ENCODE results near the gene ARHGAP15.

The ARHGAP15 gene

GRCh38 chr2:143482316-143482715 is 353.1 kb downstream of the ARHGAP15 start:
- DNase-seq (ENCODE audit: low read depth) = no peak

DNA sequence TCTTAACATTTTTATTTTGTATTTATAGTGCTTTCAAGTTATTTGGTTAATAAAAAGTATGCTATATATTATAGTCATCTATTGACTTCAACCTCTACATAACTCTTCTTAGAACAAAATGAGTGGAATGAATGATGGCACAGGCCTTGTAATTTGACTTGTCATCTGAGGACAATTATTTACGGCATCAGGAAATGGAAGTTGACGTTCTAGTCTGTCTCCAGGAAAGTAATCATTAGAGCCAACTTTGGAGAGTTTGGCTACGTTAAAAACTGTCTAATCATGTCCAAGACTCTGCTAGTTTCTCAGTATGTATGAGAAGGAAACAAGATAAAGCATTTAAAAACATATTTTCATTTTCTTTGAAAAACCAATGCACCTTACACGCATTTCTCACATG is 353.6 kb downstream of the ARHGAP15 start:
- DNase-seq (ENCODE audit: low read depth) = no peak

DNA sequence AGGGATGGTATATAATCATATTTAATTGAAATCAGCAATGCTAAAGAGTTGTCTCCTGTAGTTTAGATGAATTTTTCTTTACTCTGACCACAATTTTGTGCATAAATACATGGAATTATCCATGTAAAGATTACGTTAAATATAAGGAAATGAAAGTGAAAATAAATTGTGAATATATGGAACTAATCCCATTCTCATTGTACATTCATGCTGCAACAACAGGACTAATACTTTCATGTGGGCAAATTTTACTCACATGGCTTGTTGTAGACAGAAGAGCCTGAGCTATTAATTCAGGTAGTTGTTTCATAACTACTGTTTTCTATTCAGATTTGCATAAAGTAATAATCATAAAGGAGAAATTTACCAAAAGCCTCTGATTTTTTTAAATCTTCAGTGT is 357.8 kb downstream of the ARHGAP15 start:
- no peak for DNase-seq (ENCODE audit: low read depth)

GRCh38 chr2:143489145-143489544 is 359.9 kb downstream of the ARHGAP15 start:
- no peak for DNase-seq (ENCODE audit: low read depth)

DNA sequence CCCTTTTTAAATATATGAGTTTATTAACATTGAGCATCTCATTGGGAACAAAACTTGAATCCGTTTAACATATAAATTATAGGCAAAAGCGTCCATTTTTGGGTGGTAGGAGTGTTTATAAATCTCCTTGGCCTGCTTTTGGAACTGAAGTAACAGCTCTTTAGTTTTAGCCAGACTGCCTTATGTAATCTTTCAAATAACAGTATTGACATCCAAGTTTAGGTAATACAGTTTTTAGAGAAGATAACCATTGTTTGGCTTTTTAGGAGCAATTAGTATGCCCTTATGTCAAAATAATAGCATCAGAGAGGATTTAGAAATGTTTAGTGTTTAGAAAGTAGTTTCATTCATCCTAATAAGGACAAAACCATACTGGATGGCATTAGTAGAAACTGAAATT is 361.9 kb downstream of the ARHGAP15 start:
- DNase-seq (ENCODE audit: low read depth) = no peak

DNA sequence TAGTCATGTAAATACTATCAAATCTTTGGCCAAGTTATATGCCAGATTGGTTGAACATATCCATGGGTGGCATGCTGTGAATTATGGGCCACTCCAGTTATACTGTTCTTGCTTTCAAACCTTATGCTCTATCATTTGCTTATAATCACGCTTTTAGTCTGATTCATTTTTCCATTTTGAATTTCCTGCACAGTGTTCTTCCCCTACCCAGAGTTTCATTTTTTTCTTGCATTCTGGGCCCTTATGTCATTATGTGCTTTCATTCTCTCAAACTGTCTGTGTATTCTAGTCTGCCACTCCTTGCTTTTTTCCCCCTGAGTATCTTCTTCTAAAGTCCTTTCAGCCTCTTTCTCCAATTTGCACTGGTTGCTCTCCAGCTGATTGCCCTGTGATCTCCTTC is 364.1 kb downstream of the ARHGAP15 start:
- DNase-seq (ENCODE audit: low read depth) = no peak

DNA sequence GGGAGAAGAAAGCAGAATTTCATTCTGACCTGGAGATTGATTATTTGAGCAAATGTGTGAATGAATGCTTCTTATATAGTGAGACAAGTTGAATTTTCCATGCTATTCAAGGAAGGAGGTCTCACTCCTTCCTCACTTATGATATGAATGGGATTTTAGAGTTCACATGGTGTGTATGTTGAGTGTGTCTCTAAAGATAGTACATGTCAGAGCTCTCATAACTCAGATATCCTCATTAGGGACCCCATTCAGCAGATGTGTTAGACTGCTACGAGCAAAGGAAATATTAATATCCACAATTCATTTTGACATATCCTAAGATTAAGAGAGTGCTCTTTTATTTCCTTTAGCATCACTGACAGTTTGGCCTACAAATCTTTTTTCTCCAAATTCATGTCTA is 368.5 kb downstream of the ARHGAP15 start:
- no peak for DNase-seq (ENCODE audit: low read depth)

DNA sequence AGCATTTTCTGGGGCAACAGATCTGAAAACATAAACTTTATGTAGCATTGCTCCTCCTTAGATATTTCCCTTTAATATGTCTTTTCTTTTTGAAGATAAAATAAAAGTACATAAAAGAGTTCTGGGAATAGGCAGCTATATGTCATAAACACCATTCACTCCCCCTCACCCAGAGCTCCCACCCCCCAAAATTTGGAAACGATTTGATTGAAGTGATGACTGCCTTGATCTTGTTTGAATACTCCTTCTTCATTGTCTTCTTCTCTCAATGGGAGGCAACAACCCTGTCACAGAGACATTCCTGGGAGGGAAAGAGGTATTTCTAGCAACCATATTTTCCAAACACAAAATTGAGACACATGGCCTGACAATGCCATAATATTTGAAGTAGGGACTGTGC is 369.3 kb downstream of the ARHGAP15 start:
- DNase-seq (ENCODE audit: low read depth) = no peak

- no peak for DNase-seq (ENCODE audit: low read depth)
Measured at GRCh38 chr2:143499061-143499460, 369.8 kb downstream of the ARHGAP15 start.

GRCh38 chr2:143501106-143501676 is 372.0 kb downstream of the ARHGAP15 start:
- no peak for DNase-seq (ENCODE audit: low read depth)

DNA sequence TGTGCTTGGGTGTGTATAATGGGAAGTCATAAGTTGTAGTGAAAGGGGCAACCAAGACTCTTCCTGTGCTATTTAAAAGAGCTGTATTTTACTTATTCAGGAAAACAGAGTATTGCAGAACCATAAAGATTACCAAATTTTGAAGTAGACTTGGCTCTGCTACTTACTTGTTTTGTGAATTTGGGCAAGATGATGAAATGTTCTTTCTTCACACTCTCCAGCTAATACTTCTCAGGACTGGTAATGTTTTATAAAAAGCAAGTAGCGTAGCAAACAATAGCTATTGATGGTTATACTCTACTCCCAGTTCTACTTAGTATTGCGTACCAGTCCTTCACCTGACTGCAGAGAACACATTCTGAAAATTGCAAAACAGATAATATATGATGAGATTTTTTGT is 374.1 kb downstream of the ARHGAP15 start:
- no peak for DNase-seq (ENCODE audit: low read depth)

DNA sequence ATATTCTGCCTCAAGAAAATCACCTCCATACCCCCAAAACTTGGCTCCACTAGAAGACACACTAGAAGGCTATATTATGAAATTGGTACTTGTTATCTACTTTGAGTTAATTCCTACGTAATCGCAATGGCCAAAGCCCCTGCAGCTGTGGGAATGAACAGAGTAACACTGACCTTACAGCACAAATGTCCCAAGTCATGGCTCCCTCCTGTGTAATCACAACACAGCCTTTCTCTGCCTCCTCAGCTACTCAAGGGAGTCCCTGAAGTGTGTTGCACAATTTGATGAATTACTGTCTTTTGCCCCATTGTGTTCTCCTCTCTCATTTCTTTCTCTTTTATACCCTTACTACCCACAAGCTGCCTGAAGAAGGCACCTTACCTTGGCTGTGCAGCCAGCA is 375.2 kb downstream of the ARHGAP15 start:
- no peak for DNase-seq (ENCODE audit: low read depth)

- no peak for DNase-seq (ENCODE audit: low read depth)
Measured at GRCh38 chr2:143505542-143505941, 376.3 kb downstream of the ARHGAP15 start.

- DNase-seq (ENCODE audit: low read depth) = no peak
Measured at GRCh38 chr2:143513081-143513480, 383.9 kb downstream of the ARHGAP15 start.

DNA sequence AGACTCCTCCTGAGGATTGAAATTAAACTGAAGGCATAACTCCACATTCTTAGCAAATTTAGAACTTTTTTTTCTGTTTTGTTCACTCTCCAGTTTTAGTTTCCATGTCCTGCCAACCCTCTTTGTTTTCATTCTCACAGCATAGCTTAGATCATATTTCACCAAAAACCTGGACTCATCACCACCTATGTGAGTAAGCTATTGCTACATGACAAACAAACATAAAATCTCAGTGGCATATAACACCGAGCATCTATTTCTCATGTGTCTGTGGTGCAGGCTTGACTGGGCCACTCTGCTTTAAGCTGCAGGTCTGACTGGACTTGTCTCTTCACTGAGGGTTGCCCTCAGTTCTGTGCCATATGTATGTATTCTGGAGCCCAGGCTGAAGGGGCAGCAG is 385.2 kb downstream of the ARHGAP15 start:
- DNase-seq (ENCODE audit: low read depth) = no peak

DNA sequence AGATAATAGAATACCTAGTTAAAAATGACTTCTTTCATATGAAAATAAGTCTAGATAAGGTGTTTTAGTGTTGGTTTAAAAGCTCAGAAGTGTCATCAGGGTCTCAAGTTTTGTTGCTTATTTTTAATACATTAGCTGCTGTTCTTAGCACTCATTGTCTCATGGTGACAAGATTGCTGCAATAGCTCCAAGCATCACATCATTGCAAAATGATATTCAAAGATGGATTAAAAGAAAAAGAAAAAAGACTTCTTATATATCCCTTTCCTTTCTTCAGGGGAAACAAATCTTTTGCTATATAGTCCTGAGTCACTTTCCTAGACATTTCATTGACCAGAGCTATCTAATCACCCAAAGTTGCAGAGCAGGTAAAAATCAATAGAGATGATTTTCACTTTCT is 386.1 kb downstream of the ARHGAP15 start:
- DNase-seq (ENCODE audit: low read depth) = no peak

GRCh38 chr2:143519521-143519920 is 390.3 kb downstream of the ARHGAP15 start:
- no peak for DNase-seq (ENCODE audit: low read depth)

GRCh38 chr2:143521396-143521795 is 392.2 kb downstream of the ARHGAP15 start:
- DNase-seq (ENCODE audit: low read depth) = no peak

GRCh38 chr2:143522699-143523098 is 393.5 kb downstream of the ARHGAP15 start:
- DNase-seq (ENCODE audit: low read depth) = no peak

GRCh38 chr2:143524119-143524553 is 394.9 kb downstream of the ARHGAP15 start:
- DNase-seq (ENCODE audit: low read depth) = no peak

DNA sequence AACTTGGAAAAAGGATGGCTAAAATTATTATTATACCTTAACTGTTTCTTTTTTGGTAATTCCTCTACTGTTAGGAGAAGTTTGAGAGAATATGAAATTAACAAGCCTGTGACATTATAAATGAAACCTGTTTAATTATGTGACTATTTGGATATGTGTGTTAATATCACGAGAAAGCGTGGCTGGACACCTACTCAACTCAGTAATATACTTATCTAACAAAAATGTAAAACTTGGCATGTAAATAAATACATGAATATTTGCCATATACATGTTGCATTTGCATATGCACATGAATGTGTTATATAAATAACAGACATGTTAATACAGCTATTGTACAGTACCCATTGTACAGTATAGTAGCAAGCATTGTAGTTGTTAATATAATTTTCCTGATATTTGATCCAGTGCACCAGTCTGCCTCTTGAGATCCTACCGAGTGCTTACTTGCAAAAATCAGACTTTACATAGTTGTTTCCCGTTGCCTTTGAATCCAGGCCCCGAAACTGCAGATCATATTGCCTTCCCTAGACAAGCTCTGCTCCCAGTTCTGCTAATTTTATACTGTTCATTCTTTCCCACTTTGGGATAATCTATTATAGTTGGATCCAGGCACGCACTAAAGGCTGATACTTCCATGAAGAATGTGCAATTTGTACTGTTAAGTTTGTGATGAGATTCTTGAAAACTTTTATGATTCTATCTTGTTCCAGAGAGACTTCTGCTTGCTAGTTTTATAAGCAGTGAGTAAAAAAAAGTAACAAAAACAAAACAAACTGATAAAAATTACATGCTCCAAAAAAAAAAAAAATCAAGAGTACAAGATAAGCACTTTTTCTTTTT is 395.6 kb downstream of the ARHGAP15 start:
- DNase-seq (ENCODE audit: low read depth) = no peak

GRCh38 chr2:143525402-143525860 is 396.2 kb downstream of the ARHGAP15 start:
- DNase-seq (ENCODE audit: low read depth) = no peak

- DNase-seq (ENCODE audit: low read depth) = no peak
Measured at GRCh38 chr2:143526498-143526897, 397.3 kb downstream of the ARHGAP15 start.

DNA sequence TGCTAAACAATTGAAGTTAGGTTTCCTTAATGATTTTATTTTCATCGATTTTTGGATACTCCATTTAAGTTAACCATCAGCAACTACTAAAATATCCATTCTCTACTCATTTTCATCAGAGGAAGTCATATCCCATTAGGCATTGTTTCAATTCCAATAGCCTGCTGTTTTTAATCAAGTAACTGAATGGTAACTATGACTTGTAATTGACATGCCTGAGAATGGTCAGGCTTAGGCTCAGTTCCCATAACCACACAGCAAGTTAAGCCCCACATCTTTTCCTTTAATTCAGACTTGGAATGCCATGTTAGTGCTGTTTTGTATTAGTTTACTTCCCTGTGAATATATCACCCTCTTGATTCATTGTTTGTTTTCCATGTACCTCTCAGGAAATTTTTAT is 398.8 kb downstream of the ARHGAP15 start:
- no peak for DNase-seq (ENCODE audit: low read depth)

All from stimulated activated CD4-positive, alpha-beta T cell treated with anti-CD3 and anti-CD28 coated beads, Interleukin-2, amount 100 ng/mL, for 4 hours (primary cell).